PC-9 (cell line): ENCODE data around the gene SNAI3.

Experiments used
- CTCF ChIP-seq: fragments of 200-600 bp; sonication (generic); conservative IDR thresholded peaks from 2 replicates; pipeline ENCODE4 v1.6.1; 2017; ENCODE audit warnings: mixed run types, antibody characterized with exemption, mild to moderate bottlenecking, moderate library complexity
- EZH2 ChIP-seq: fragments of 200-600 bp; sonication (generic); IDR thresholded peaks from 2 replicates; pipeline ENCODE4 v1.8.0; 2017; ENCODE audit warnings: antibody characterized with exemption, low read depth

- TF ChIP-seq CTCF = no peak
- no peak for TF ChIP-seq EZH2
These were observed 40.7 kb upstream of the SNAI3 start for GRCh38 chr16:88726981-88727380.
